Suprapubic skin (tissue), 4 donors: ENCODE results near the gene EFCAB5. TPM values are rescaled to one million over a fixed set of nuclear protein-coding genes. Genes with fewer than 3 reads are reported as not detected.

ENCODE experiments used
- DNase-seq, 2 donors: peaks; one replicate each; pipeline ENCODE4 v3.0.0-alpha.2; 2019; ENCODE audit warnings: low spot score in 2 of 2
- H3K27ac ChIP-seq: fragments of 200-600 bp; sonication (generic); one replicate; pipeline ENCODE4 v1.5.1; 2019
- H3K27me3 ChIP-seq: fragments of 200-600 bp; sonication (generic); one replicate; pipeline ENCODE4 v1.5.1; 2019
- H3K36me3 ChIP-seq: fragments of 200-600 bp; sonication (generic); one replicate; pipeline ENCODE4 v1.5.1; 2019
- H3K4me1 ChIP-seq: fragments of 200-600 bp; sonication (generic); one replicate; pipeline ENCODE4 v1.5.1; 2019
- H3K4me3 ChIP-seq: fragments of 200-600 bp; sonication (generic); one replicate; pipeline ENCODE4 v1.5.1; 2019; ENCODE audit warnings: mild to moderate bottlenecking
- H3K9me3 ChIP-seq: fragments of 200-600 bp; sonication (generic); one replicate; pipeline ENCODE4 v1.5.1; 2019
- CTCF ChIP-seq, 2 donors: fragments of 200-600 bp in 1 of 2; fragments of 450-650 bp in 1 of 2; sonication (generic) in 1 of 2; IDR thresholded peaks; one replicate each; pipeline ENCODE4 v1.5.1; 2016 to 2019; ENCODE audit warnings: antibody characterized with exemption in 2 of 2, mild to moderate bottlenecking in 1 of 2, moderate library complexity in 1 of 2
- EP300 ChIP-seq: sonication (generic); formaldehyde crosslinking; IDR thresholded peaks from one replicate; pipeline ENCODE4 v1.6.1; 2017; ENCODE audit warnings: antibody characterized with exemption
- POLR2A ChIP-seq, 2 donors: fragments of 450-650 bp; IDR thresholded peaks; one replicate each; pipeline ENCODE4 v1.6.1; 2017; ENCODE audit warnings: antibody characterized with exemption in 2 of 2, mild to moderate bottlenecking in 2 of 2, moderate library complexity in 2 of 2
- POLR2AphosphoS5 ChIP-seq, 3 donors: sonication (generic); formaldehyde crosslinking; IDR thresholded peaks; one replicate each; pipeline ENCODE4 v1.6.1; 2017; ENCODE audit warnings: antibody characterized with exemption in 3 of 3
- WGBS: methylation state at CpG from one replicate; pipeline ENCODE4 v1.1.5; 2018; 5-methylcytosine and 5-hydroxymethylcytosine counted together
- total RNA-seq, 4 donors: library from RNA; depleted of rRNA; stranded (reverse); fragments of >200 nt; gene quantifications; one replicate each; pipeline ENCODE4 v1.1.0, GENCODE V29; 2016

The EFCAB5 gene
- total RNA-seq, 4 donors from 2014 or later = 0.13 to 0.21 (median 0.16) TPM; not detected in 1

DNA sequence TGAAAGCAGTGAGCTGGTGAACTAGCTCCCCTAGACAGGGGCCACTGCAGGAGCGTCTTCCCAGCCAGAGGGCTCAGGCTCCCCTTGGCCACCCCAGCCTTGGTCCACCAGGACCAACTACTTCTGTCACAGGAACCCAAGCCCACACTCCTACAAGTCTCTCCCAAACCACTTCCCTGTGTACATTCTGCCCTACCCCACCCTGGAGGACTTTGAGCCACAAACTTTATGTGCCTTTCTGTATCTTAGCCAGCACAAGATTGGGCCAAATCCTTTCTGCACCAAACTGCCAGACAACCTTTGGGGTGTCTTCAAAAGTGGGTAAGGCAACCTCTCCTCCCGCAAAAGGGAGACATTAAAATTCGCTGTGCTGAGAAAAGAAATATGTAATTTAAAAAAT is 31.6 kb downstream of the EFCAB5 start:
- H3K9me3 ChIP-seq = no peaks in the 10 kb centered on the region

DNA sequence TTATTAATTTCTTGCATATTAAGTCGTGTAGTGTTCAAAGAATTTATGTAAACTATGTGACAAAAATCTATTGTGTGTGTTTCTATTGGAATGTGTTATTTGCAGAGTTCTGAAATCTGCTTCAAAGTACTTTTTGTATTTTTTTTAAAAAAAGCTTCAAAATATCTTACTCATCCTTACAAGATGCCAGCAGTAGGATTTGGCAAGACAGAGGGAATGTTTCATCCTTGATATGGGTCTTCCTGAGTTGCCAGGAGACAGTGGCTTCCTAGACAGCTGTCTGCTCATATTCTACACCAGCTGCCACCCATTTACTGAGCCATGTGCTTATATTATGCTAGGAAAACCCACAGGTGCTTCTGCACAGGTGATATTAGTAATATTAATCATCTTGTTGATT is 36.4 kb downstream of the EFCAB5 start:
- WGBS = 57% methylated on average over 1 of the region's 1 CpG
- no peak for DNase-seq
- Histone ChIP-seq H3K4me1 (no peaks in the 10 kb centered on the region), H3K27ac (no peak overlapping the region), H3K27me3 (no peaks in the 10 kb centered on the region), H3K9me3 (no peaks in the 10 kb centered on the region), H3K4me3 (no peak overlapping the region), H3K36me3 (no peaks in the 10 kb centered on the region)
- no peak for TF ChIP-seq CTCF (IDR thresholded peaks at IDR 0.05)
- no peak for TF ChIP-seq POLR2A (IDR thresholded peaks at IDR 0.05)
- no peak for TF ChIP-seq EP300
- TF ChIP-seq POLR2AphosphoS5 (IDR thresholded peaks at IDR 0.05) = no peak

More for the DNA sequence above, 31.6 kb downstream of the EFCAB5 start:
- DNase-seq = no peak
- WGBS = 85% methylated on average over 3 of the region's 3 CpGs
- Histone ChIP-seq H3K4me1 (no peaks in the 10 kb centered on the region), H3K27me3 (no peaks in the 10 kb centered on the region), H3K27ac (no peak overlapping the region), H3K4me3 (no peak overlapping the region), H3K36me3 (no peaks in the 10 kb centered on the region)
- TF ChIP-seq POLR2AphosphoS5 (IDR thresholded peaks at IDR 0.05) = no peak
- TF ChIP-seq EP300 = no peak
- no peak for TF ChIP-seq POLR2A (IDR thresholded peaks at IDR 0.05)
- no peak for TF ChIP-seq CTCF (IDR thresholded peaks at IDR 0.05)

DNA sequence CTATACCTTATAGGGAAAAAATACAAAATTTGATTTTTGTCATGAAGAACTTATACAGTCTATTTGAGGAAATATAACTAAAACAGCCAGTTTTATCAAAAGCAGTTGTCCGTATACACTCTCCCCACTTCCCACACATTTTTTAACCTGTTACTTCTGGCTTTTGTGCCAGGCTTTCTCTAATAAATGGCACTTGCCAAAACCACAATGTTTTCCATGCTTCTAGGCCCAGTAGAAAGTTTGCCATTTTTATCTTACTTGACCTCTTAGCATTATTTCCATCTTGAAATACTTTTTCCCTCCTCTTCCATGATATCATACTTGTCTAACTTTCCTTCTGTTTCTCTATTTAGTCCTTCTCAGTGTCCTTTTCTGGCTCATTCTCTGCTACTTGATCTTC is 38.8 kb downstream of the EFCAB5 start:
- TF ChIP-seq POLR2AphosphoS5 (IDR thresholded peaks at IDR 0.05) = no peak
- TF ChIP-seq CTCF (IDR thresholded peaks at IDR 0.05) = no peak
- TF ChIP-seq POLR2A (IDR thresholded peaks at IDR 0.05) = no peak
- no peak for TF ChIP-seq EP300
- Histone ChIP-seq H3K27me3 (no peaks in the 10 kb centered on the region), H3K36me3 (no peaks in the 10 kb centered on the region), H3K9me3 (no peaks in the 10 kb centered on the region), H3K4me1 (no peaks in the 10 kb centered on the region), H3K4me3 (no peak overlapping the region), H3K27ac (no peak overlapping the region)
- DNase-seq = no peak
- WGBS = 62% methylated on average over 1 of the region's 1 CpG

DNA sequence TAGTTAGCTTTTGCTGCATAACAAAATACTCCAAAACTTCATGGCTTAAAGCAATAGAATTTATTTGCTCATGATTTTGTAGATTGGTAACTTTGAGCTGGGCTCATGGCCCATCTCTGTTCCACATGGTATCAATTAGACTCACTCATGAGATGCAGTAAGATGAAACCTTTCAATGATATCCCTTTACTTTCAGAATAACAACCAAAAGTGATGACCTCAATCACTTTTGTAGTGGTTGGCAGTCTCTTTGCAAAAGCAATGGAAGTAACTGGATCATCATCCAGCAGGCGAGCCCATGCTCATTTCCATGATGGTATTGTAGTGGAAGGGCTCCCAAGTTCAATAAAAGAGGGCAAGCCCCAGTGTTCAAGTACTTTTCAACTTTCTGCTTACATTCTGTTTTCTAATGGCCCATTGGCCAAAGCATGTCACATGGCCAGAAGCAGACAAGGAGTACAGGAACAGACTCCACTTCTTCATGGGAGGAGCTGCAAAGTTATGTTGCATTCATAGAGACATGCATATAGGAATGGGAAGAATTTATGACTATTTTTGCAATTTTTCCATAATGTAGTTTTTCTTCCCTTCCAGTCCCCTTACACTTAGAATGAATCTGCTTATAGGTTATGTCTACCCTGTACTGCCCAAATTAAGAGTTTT is 41.7 kb downstream of the EFCAB5 start:
- TF ChIP-seq EP300 (no peak), POLR2AphosphoS5 (IDR thresholded peaks at IDR 0.05) (no peak), CTCF (IDR thresholded peaks at IDR 0.05) (no peak), POLR2A (IDR thresholded peaks at IDR 0.05) (no peak)
- Histone ChIP-seq H3K27ac (no peak overlapping the region), H3K9me3 (no peaks in the 10 kb centered on the region), H3K36me3 (no peaks in the 10 kb centered on the region), H3K4me1 (no peaks in the 10 kb centered on the region), H3K4me3 (no peak overlapping the region), H3K27me3 (no peaks in the 10 kb centered on the region)
- WGBS = 89% methylated on average over 1 of the region's 1 CpG
- DNase-seq = no peak

GRCh38 chr17:29996458-29996857 is 55.0 kb downstream of the EFCAB5 start:
- no peak for DNase-seq
- Histone ChIP-seq H3K36me3 (no peaks in the 10 kb centered on the region), H3K27me3 (no peaks in the 10 kb centered on the region), H3K4me3 (no peak overlapping the region), H3K9me3 (no peaks in the 10 kb centered on the region), H3K27ac (no peak overlapping the region), H3K4me1 (no peaks in the 10 kb centered on the region)
- 97% methylated on average over 3 of the region's 3 CpGs for WGBS
- no peak for TF ChIP-seq POLR2AphosphoS5 (IDR thresholded peaks at IDR 0.05)
- TF ChIP-seq CTCF (IDR thresholded peaks at IDR 0.05) = no peak
- no peak for TF ChIP-seq POLR2A (IDR thresholded peaks at IDR 0.05)
- no peak for TF ChIP-seq EP300
